RWPE1 (cell line): ENCODE measurements around the gene TSPAN18.

ENCODE experiments used
- CTCF ChIA-PET: fragments of 350-600 bp; sonication (Branson Sonifier 250); formaldehyde crosslinking; extraction: SDS; loops from one replicate; lab custom pipeline; 2021; lab: Yijun Ruan, JAX
- POLR2A ChIA-PET: fragments of 400-600 bp; formaldehyde crosslinking; extraction: SDS; loops from one replicate; lab custom pipeline; 2020; ENCODE audit warnings: antibody characterized with exemption; ENCODE audit not compliant: low non-redundant PET; lab: Yijun Ruan, JAX
- DNase-seq: peaks from one replicate; pipeline ENCODE4 v3.0.0; 2012; ENCODE audit warnings: low spot score
- H3K27ac ChIP-seq: fragments of 450-650 bp; 2 replicates; pipeline ENCODE4 v1.5.1; 2017
- TF ChIP-seq, protein P1 (sequence below): fragments of 450-650 bp; conservative IDR thresholded peaks from 2 replicates; pipeline ENCODE4 v1.5.1; 2017; ENCODE audit warnings: low read depth, mild to moderate bottlenecking

Gene TSPAN18

DNA sequence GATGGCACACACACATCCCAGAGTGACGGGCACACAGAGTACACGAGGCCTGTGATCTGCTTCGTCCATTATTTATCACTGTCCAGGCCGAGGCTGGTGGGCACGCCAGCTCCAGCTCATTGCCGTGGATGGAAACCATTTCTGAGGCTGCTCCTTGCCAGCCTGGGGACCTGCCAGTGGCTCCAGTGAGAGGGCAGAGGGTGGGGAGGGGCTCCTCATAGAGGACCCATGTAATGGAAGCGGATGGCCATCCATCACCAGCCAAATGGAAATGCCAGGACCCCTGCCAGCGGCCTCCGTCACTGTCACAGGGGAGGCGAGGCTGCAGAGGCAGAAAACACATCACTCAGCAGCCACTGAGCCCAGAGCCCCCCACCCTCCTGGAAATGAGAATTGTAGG, 188.2 kb downstream of the TSPAN18 start:
- H3K27ac ChIP-seq: no peak overlapping the region
- CTCF ChIA-PET: interaction anchor here (1.1 kb wide), 1 partner anchor 12 kb away, joined by 3 read pairs; no protein-coding TSS in a partner anchor

DNA sequence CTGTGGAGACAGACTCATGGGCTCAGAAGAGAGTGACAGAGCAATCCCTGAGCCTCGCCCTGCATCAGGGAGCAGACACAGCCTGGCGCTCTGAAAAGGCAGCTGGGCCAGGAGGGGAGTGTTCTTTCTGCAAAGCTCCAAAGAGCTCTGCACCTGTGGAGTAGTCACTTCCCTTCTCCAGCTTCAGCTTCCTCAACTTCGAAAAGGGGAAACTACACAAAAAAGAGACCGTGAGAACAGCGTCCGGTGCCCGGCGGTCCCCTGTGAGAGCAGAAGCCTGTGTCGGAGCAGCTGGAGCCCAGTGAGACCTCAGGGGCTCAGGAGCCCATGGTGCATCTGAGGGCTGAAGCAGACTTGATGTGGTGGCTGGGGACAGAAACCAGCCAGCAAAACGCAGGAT, 188.9 kb downstream of the TSPAN18 start:
- TF ChIP-seq, protein P1, sequence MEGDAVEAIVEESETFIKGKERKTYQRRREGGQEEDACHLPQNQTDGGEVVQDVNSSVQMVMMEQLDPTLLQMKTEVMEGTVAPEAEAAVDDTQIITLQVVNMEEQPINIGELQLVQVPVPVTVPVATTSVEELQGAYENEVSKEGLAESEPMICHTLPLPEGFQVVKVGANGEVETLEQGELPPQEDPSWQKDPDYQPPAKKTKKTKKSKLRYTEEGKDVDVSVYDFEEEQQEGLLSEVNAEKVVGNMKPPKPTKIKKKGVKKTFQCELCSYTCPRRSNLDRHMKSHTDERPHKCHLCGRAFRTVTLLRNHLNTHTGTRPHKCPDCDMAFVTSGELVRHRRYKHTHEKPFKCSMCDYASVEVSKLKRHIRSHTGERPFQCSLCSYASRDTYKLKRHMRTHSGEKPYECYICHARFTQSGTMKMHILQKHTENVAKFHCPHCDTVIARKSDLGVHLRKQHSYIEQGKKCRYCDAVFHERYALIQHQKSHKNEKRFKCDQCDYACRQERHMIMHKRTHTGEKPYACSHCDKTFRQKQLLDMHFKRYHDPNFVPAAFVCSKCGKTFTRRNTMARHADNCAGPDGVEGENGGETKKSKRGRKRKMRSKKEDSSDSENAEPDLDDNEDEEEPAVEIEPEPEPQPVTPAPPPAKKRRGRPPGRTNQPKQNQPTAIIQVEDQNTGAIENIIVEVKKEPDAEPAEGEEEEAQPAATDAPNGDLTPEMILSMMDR: no peak
- POLR2A ChIA-PET: no interaction called here
- CTCF ChIA-PET: interaction anchor here (0.6 to 1.1 kb wide), 3 partner anchors 11 to 192 kb away, joined by 3 read pairs; no protein-coding TSS in a partner anchor
- H3K27ac ChIP-seq: no peak overlapping the region
- DNase-seq: no peak

More for the DNA sequence above, 188.2 kb downstream of the TSPAN18 start:
- POLR2A ChIA-PET: no interaction called here
- TF ChIP-seq, protein P1: no peak
- no peak for DNase-seq

- CTCF ChIA-PET: interaction anchor here (1.1 kb wide), 1 partner anchor 11 kb away, joined by 3 read pairs; no protein-coding TSS in a partner anchor
- POLR2A ChIA-PET: no interaction called here
Observed at GRCh38 chr11:44916331-44916730, 189.6 kb downstream of the TSPAN18 start.

GRCh38 chr11:44916801-44917385, 190.1 kb downstream of the TSPAN18 start:
- TF ChIP-seq, protein P1: no peak
- ChIA-PET POLR2A (no interaction called here), CTCF (interaction anchor here (0.8 kb wide), 1 partner anchor 10 kb away, joined by 3 read pairs; no protein-coding TSS in a partner anchor)
- no peak overlapping the region for H3K27ac ChIP-seq
- no peak for DNase-seq

More at GRCh38 chr11:44916331-44916730, 189.6 kb downstream of the TSPAN18 start:
- no peak for DNase-seq
- TF ChIP-seq, protein P1: no peak
- no peak overlapping the region for H3K27ac ChIP-seq

GRCh38 chr11:44917741-44918140, 191.0 kb downstream of the TSPAN18 start:
- no peak overlapping the region for H3K27ac ChIP-seq
- ChIA-PET CTCF (interaction anchor here (0.8 to 1.0 kb wide), 2 partner anchors 9 to 151 kb away, joined by 3 read pairs; no protein-coding TSS in a partner anchor), POLR2A (no interaction called here)
- TF ChIP-seq, protein P1: no peak
- no peak for DNase-seq

DNA sequence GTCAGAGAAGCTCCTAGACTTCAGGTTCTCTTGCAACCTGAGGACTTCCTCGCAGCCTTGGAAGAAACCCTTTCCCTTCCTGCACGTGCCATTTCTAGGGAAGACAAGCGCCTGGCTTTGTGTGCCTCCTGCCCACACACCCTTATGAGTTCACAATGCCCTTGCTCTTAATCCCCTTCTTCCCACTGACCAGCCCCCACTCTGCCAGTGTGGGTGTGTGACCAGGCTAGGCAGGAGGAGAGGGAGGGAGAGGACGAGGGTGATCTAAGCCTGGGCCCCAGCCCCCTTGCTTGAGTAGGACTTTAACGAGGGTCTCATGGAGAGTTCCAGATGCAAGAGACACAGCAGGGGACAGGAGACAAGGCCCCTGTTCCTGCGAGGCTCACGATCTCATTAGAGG, 193.7 kb downstream of the TSPAN18 start:
- POLR2A ChIA-PET: no interaction called here
- TF ChIP-seq, protein P1: no peak
- CTCF ChIA-PET: interaction anchor here (0.6 to 1.2 kb wide), 3 partner anchors 9 to 787 kb away, joined by 3 to 4 read pairs (median 3); no protein-coding TSS in a partner anchor

More for the DNA sequence above, 193.7 kb downstream of the TSPAN18 start:
- H3K27ac ChIP-seq: no peak overlapping the region
- DNase-seq: no peak
